ENCODE results near the gene TRIM14.

Gene TRIM14

GRCh38 chr9:98118640-98119601 is at the start of gene TRIM14:
TRIM14 (minus strand) TSS chr9:98119222; CDS start chr9:98119188, 34 bp downstream.
- H3K4me3 ChIP-seq (ENCODE audit: low read depth, low read length): peak within 1 kb of the TSS; percentile 82
- peak; percentile 22 for TF ChIP-seq POLR2A (IDR thresholded peaks at IDR 0.05; ENCODE audit: extremely low read depth, insufficient read length)
- TF ChIP-seq MAX (IDR thresholded peaks at IDR 0.05; ENCODE audit: low read depth, low read length): peak; percentile 92
- TF ChIP-seq CTCF (IDR thresholded peaks at IDR 0.05; ENCODE audit: low read depth, low read length): no peak
- peak; percentile 92 for TF ChIP-seq MYC (IDR thresholded peaks at IDR 0.05; ENCODE audit: low read depth, low read length)
- peak; percentile 91 for DNase-seq (ENCODE audit: low read depth)

- no peak for TF ChIP-seq MAX (IDR thresholded peaks at IDR 0.05; ENCODE audit: low read depth, low read length)
- TF ChIP-seq MYC (IDR thresholded peaks at IDR 0.05; ENCODE audit: low read depth, low read length): no peak
- no peak for TF ChIP-seq CTCF (IDR thresholded peaks at IDR 0.05; ENCODE audit: low read depth, low read length)
- TF ChIP-seq POLR2A (IDR thresholded peaks at IDR 0.05; ENCODE audit: extremely low read depth, insufficient read length): no peak
- H3K4me3 ChIP-seq (ENCODE audit: low read depth, low read length): no peak overlapping the region
- no peak for DNase-seq (ENCODE audit: low read depth)
These were observed 49.2 kb upstream of the TRIM14 start for GRCh38 chr9:98168153-98168780.

GRCh38 chr9:98164912-98165311 is 45.9 kb upstream of the TRIM14 start:
- TF ChIP-seq MAX (IDR thresholded peaks at IDR 0.05; ENCODE audit: low read depth, low read length): no peak
- no peak for TF ChIP-seq MYC (IDR thresholded peaks at IDR 0.05; ENCODE audit: low read depth, low read length)
- no peak for TF ChIP-seq POLR2A (IDR thresholded peaks at IDR 0.05; ENCODE audit: extremely low read depth, insufficient read length)
- TF ChIP-seq CTCF (IDR thresholded peaks at IDR 0.05; ENCODE audit: low read depth, low read length): no peak
- H3K4me3 ChIP-seq (ENCODE audit: low read depth, low read length): no peak overlapping the region
- DNase-seq (ENCODE audit: low read depth): no peak

GRCh38 chr9:98162613-98163012 is 43.6 kb upstream of the TRIM14 start:
- no peak for TF ChIP-seq CTCF (IDR thresholded peaks at IDR 0.05; ENCODE audit: low read depth, low read length)
- TF ChIP-seq MYC (IDR thresholded peaks at IDR 0.05; ENCODE audit: low read depth, low read length): no peak
- TF ChIP-seq POLR2A (IDR thresholded peaks at IDR 0.05; ENCODE audit: extremely low read depth, insufficient read length): no peak
- TF ChIP-seq MAX (IDR thresholded peaks at IDR 0.05; ENCODE audit: low read depth, low read length): no peak
- DNase-seq (ENCODE audit: low read depth): no peak
- H3K4me3 ChIP-seq (ENCODE audit: low read depth, low read length): no peak overlapping the region

GRCh38 chr9:98161851-98162250 is 42.8 kb upstream of the TRIM14 start:
- H3K4me3 ChIP-seq (ENCODE audit: low read depth, low read length): no peak overlapping the region
- DNase-seq (ENCODE audit: low read depth): no peak
- no peak for TF ChIP-seq MAX (IDR thresholded peaks at IDR 0.05; ENCODE audit: low read depth, low read length)
- TF ChIP-seq POLR2A (IDR thresholded peaks at IDR 0.05; ENCODE audit: extremely low read depth, insufficient read length): no peak
- TF ChIP-seq CTCF (IDR thresholded peaks at IDR 0.05; ENCODE audit: low read depth, low read length): no peak
- no peak for TF ChIP-seq MYC (IDR thresholded peaks at IDR 0.05; ENCODE audit: low read depth, low read length)
